Measurements from ENCODE around the gene PMIS2.

PMIS2 gene

DNA sequence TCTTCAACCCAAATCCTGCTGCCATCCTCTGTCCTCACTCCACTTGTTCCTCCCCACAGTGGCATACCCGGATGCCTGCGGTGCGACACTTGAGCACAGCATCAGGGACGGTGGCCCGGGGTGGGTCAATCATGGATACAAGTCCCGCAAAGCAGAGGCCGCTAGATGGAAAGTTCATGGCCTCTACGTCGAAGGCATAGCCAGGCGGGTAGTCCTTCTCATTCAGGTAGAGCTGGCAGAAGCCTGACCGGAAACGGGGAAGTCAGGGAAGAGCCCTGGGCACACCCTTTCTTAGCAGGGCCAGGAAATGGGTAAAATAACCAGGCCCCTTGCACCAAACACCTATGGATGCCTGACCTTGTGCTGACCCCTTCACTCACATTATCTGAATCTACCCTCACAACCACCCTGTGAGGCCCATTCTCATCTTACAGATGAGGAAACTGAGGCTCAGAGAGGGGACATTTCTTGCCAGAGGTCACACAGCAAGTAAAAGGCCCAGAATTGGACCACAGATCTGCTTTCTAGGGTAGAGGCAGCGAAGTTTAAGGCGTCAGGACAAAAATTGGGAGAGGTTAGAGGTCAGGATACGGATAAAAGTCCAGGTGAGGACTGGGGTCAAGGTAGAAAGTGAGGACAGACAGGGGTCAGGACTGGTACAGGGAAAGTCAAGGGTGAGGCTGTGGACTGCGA lies 29.0 kb upstream of the PMIS2 start:
- no peak for FAIRE-seq

DNA sequence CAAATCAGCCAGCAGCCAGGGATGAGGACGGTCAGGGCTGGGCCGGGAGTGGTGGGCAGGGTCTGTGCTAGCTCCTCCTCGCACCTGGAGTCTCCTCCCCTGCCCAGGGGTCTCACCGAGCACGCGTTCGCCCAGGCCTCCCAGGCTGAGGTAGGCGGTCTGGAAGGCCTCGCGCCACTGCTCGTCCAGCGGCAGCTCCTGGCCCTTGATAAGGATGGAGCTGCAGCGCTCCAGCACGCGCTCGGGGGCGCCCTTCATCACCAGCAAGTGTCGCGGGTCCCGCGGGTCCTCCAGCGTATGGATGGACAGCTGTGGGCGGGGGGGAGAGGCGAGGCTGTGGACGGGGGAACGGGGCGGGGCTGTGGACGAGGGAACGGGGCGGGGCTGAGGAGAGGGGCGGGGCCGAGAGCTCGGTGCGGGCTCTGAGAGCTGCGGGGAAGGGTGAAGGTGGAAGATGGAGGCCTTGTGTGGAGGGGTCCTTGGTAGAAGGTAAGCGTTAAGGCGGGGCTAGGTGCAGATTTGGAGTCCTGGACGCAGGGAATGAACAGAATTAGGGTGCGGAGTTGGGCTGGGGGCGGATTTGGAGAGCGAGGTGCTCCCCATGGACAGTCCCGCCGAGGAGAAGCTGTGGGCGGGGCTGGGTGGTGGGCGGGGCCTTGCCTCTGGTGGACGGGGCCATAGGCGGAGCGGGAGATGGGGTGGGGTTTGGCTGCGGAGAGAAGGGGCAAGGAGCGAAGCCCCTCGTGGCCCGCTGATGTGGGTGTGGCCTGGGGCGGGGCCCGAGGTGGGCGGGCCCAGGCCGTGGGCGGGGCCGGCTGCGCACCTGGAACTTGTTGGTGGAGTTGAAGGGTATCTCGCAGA lies 28.2 kb upstream of the PMIS2 start:
- no peak for FAIRE-seq

DNA sequence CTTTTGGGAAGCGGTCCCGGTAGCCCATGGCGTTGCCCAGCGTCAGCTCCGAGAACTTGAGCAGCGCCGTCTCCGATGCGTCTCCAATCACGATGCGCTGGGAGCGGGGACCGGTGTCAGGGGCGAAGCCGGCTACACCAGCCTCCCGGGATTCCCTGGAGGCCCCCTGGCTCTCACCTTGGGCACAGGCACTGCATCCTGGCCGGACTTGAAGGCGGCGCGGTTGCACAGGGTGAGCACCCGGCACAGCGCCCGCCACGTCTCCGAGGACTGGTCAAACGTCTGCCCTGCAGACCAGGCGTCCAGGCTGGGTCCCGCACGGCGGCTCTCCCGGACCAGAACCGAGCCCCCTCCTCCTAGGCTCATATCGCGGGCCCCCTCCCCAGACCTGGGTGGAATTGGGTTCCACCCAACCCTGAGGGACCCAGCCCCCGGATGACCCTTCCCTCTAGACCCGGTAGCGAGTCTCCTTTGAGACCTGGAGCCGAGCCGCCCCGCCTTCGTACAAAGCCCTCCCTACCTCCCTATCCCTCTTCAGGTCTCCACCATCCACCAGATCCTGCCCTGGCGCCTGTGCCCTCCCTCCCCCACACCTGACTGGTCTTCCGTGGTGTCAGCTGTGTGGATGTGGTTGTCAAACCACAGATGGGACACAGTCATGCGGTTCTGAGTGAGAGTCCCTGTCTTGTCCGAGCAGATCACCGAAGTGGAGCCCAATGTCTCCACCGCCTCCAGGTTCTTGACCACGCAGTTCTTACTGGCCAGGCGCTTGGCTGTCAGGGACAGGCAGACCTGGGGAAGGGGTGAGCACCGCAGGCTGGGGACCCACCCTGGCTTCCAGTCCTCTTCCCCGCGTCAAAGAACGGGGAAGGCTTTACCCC lies 27.3 kb upstream of the PMIS2 start:
- FAIRE-seq: no peak

DNA sequence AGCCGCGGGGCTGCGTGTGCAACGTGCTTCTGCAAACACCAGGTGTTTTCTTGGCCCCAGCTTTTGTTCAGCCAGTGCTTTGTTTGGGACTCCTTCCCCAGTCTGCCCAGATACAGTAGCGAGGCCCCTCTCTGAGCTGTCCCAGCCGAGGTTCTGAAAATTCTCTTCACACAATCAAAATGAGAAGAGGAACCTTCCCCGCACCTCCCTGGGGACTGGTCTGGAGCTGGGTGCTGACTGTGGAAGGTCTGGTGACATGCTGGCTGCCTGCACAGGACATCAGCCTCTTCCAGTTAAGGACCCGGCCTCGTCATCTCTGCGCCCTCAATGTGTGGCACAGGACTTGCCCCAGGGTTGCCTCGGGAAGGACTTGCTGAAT lies 26.7 kb upstream of the PMIS2 start:
- FAIRE-seq: no peak

DNA sequence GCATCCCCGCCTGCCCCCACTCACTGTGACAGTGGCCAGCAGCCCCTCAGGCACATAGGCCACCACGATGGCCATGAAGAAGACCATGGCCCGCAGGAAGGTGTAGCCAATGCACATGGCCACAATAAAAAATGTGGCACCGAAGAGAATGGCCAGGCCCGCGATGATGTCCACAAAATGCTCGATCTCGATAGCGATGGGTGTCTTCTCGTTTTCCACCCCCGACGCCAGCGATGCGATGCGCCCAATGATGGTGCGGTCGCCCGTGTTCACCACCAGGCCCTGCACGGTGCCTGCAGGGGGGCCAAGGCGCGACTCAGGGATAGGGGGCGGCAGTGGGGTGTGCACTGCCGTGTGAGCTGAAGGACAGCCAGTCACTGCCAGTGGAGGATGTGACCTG lies 26.2 kb upstream of the PMIS2 start:
- FAIRE-seq: no peak

DNA sequence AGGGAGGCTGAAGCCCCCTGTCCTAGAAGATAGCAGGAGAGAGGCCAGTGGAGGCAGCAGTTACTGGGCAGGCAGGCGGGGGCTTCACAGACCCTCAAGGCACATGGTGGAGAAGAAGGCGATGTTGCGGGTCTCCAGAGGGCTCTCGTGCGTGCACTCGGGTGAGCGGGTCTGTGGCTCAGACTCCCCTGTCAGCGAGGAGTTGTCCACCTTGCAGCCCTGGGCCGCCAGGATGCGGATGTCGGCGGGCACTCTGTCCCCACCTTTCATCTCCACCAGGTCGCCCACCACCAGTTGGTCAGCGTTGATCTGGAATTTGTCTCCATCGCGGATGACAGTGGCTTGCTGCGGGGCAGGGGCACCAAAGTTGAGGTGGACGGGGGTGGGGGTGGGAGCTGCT lies 25.7 kb upstream of the PMIS2 start:
- FAIRE-seq: no peak

GRCh38 chr19:35560677-35561076 lies 25.3 kb upstream of the PMIS2 start:
- FAIRE-seq: no peak

DNA sequence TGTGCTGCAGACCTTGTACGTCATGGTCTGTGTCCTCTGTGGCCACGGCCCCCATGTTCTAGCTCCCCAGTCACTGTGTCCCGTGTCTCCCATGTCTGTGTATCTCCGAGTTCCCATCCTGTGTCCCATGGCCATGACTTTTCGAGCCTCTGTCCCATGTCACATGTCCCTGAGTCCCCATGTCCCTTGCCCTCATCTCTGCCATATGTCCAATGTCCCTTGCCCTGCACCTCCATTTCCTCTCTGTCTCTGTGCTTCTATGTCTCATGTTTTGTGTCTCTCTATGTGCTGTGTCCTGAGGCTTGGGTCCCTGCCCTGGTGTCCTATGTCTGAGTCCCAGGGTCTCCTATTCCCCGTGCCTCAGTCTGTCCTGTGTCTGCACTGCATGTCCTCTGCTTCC lies 24.5 kb upstream of the PMIS2 start:
- FAIRE-seq: no peak

DNA sequence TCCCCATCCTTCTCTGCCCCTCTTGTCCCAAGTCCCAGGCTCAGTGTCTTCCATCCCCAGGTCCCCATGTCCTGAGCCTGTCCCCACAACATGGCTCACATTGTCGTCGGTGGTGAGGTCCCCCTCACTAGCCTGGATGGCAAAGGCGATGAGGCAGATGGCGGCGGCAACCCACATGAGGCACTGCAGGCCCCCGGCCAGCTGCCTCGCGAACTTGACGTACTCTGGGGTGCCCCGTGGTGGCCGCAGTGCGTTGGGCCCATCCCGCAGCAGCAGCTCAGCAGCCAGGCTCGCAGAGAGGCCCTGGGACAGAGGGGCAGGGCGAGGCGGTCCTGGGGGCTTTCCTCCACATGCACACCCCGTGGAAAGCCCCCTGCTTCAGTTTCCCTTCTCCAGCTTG lies 23.6 kb upstream of the PMIS2 start:
- FAIRE-seq: no peak

- no peak for FAIRE-seq
These were observed 23.2 kb upstream of the PMIS2 start for GRCh38 chr19:35562776-35563175.

GRCh38 chr19:35563207-35563829 lies 22.7 kb upstream of the PMIS2 start, which contains the start of gene ATP4A:
Gene ATP4A, minus strand, starts transcription at chr19:35563658. Its CDS starts 29 bp downstream, at chr19:35563629.
- FAIRE-seq: no peak

DNA sequence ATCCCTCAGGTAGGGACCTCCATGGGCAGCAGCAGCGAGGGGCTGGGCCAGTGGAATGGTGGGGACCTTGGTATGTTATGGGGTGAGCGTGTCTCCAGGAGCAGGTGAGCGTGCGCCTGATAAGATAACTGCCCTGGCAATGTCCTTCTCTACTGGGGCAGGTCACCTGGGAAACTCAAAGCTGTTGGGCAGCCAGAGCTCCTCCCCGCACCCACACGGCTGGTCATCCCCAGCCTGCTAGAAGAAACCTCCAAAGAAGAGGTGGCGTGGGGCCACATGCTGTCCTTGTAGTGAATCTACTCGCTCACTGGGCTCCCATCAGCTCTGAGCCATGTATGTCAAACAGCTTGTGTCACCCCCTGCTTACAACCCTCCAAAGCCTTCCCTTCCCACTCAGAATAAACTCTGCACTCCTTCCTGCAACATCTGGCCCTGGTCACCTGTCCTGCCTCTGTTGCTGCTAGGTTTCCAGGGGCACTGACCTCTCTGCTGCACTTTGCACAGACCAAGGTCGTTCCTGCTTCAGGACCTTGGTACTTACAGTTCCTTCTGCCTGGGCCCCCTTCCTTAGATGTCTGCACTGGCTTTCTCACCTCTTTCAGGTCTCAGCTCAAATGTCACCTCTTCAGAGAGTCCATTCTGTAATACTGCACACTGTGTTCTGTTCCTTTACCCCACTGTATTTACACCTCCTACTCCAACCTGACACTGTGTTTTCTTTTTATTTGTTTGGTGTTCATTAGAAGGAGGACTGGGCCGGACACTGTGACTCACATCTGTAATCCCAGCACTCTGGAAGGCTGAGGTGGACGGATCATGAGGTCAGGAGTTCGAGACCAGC lies 20.7 kb upstream of the PMIS2 start:
- no peak for FAIRE-seq

GRCh38 chr19:35566738-35567137 lies 19.2 kb upstream of the PMIS2 start:
- FAIRE-seq: no peak

DNA sequence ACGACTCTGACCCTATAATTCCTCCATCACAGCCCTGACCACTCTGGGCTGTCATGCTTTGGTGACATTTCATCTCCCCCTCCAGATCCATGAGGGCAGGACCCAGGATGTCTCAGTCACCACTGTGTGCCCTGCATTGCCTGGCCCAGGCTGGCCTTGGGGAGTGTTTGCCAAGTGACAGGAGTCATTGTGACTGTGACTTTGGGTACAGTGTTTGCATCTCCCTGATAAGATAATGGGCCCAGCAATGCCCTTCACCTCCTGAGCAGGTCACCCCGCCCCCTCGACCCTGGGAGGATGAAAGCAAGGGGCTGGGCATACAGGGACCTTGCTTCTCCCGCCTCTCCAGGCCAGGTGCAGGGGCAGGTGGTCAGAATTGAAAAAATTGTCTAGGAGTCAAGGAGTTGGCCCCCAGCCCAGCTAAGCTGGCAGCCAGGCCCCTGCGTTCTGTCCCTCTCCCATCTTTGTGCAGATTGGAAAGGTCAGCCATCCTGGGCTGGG lies 16.6 kb upstream of the PMIS2 start:
- FAIRE-seq: no peak

DNA sequence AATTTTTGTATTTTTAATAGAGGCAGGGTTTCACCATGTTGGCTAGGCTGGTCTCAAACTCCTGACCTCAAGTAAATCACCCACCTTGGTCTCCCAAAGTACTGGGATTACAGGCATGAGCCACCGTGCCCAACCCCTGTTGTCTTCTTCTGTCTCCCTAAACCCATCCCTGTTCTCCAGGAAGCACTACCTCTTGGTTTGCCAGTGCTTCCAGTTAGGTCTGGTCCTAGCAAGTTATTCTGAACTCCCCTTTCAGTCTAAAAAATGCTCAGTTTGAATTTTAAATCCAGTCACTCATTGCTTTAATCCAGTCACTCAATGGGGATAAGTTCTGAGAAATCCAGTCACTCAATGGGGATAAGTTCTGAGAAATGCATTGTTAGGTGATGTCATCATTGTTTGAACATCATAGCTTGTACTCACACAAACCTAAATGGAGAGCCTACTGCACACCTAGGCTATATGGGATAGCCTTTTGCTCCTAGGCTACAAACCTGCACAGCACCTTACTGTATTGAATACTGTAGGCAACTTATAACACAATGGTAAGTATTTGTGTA lies 14.5 kb upstream of the PMIS2 start:
- no peak for FAIRE-seq

DNA sequence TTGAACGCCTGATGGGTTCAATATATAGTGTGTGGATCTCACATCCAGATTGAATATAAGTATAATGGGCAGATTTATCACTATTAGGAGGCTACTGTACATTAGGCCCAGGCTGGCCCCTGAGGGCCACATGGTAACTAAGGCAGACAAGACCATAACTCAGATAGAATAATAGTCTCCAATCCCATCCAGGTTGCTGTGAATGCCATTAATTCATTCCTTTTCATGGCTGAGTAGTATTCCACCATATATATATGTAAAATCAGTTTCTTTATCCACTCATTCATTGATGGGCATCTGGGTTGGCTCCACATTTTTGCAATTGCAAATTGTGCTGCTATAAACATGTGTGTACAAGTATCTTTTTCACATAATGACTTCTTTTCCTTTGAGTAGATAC lies 8.1 kb upstream of the PMIS2 start:
- FAIRE-seq: no peak

DNA sequence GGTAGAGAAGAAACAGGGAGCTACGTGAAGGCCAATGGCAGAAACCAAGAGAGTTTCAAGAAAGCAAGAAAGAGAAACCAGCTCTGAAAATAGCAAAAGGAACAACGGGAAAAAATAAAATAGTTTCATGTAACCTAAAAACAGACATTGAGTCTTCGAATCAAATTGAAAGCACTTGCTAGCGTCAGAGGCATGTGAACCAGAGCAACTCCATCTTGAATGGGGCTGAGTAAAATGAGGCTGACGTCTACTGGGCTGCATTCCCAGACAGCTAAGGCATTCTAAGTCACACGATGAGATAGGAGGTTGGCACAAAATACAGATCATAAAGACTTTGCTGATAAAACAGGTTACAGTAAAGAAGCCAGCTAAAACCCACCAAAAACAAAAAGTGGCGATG lies 7.3 kb upstream of the PMIS2 start:
- FAIRE-seq: no peak

DNA sequence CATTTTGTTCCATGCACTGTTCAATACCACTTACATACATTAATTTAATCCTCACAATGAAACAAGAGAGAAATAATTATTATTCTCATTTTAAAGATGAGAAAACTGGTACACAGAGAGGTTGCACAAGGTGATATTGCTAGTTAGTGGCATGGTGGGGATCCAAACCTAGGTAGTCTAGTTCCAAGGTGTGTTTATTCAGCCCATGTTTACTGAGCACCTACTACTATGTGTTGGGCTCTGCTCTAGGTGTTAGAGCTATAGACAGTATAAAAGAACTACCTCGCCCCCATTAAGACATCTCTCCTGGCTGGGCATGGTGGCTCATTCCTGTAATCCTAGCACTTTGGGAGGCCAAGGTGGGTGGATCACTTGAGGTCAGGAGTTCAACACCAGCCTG lies 3.2 kb upstream of the PMIS2 start:
- no peak for FAIRE-seq

DNA sequence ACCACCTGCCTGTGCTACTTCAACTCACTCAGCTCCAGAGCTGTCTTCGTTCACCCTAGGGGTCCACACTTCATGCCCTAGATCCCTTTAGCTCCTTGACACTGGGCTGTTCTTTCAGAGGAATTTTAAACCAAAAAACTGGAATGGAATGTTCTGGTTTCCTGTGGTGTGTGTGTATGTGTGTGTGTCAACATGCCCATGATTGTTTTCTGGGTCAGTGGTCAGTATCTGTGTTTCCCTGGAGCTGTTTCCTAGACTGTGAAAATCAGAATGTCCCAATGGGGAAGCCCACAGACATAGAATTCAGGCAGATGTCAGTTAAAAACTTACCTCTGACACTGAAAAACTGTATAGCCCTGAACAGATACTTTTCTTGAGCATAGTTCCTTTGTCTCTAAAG lies 1.3 kb downstream of the PMIS2 start:
- no peak for FAIRE-seq

GRCh38 chr19:35590875-35591274 lies 4.9 kb downstream of the PMIS2 start:
- no peak for FAIRE-seq

GRCh38 chr19:35592226-35592625 lies 6.3 kb downstream of the PMIS2 start:
- FAIRE-seq: no peak
